PFSK-1 (cell line): Measurements from ENCODE around the gene NKX2-4.

ENCODE experiments used
- TAF1 ChIP-seq: IDR thresholded peaks from 2 replicates; pipeline ENCODE4 v1.6.1; 2012; ENCODE audit warnings: low read length, control low read depth, borderline replicate concordance; ENCODE audit not compliant: insufficient read depth
- TF ChIP-seq, protein P1 (sequence below), 2 experiments: IDR thresholded peaks; 2 replicates each; pipeline versions ENCODE4 v1.6.1 to v1.8.0; 2011 to 2012; ENCODE audit warnings: low read depth in 2 of 2, low read length in 2 of 2, control low read depth in 1 of 2, inconsistent platforms in 1 of 2, mild to moderate bottlenecking in 1 of 2, moderate library complexity in 1 of 2; ENCODE audit not compliant: insufficient read depth in 1 of 2

DNA sequence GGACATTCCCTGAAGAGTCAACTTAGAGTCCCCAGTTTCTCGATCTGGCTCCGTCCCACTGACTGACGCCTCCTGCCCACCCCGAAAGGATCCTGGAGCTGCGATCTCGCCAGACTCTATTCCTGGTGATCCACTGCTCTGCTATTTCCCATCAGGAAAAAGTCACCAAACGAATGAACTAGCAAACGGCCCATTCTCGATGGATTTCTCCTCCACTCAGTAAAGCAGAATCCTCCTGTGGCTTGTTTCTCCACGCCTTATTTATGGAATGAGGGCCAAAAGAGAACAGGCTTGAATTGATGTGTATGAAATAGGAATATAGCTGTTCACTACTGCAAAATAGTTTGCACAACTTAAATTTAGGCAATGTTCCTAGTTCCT, 5.4 kb downstream of the NKX2-4 start:
- no peak for TF ChIP-seq TAF1
- TF ChIP-seq, protein P1, sequence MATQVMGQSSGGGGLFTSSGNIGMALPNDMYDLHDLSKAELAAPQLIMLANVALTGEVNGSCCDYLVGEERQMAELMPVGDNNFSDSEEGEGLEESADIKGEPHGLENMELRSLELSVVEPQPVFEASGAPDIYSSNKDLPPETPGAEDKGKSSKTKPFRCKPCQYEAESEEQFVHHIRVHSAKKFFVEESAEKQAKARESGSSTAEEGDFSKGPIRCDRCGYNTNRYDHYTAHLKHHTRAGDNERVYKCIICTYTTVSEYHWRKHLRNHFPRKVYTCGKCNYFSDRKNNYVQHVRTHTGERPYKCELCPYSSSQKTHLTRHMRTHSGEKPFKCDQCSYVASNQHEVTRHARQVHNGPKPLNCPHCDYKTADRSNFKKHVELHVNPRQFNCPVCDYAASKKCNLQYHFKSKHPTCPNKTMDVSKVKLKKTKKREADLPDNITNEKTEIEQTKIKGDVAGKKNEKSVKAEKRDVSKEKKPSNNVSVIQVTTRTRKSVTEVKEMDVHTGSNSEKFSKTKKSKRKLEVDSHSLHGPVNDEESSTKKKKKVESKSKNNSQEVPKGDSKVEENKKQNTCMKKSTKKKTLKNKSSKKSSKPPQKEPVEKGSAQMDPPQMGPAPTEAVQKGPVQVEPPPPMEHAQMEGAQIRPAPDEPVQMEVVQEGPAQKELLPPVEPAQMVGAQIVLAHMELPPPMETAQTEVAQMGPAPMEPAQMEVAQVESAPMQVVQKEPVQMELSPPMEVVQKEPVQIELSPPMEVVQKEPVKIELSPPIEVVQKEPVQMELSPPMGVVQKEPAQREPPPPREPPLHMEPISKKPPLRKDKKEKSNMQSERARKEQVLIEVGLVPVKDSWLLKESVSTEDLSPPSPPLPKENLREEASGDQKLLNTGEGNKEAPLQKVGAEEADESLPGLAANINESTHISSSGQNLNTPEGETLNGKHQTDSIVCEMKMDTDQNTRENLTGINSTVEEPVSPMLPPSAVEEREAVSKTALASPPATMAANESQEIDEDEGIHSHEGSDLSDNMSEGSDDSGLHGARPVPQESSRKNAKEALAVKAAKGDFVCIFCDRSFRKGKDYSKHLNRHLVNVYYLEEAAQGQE (IDR thresholded peaks at IDR 0.05; ENCODE audit: insufficient read depth in 1 of 2, low read depth in 2 of 2, low read length in 2 of 2) = no peak
